ENCODE data around the gene C22orf23.

DNA sequence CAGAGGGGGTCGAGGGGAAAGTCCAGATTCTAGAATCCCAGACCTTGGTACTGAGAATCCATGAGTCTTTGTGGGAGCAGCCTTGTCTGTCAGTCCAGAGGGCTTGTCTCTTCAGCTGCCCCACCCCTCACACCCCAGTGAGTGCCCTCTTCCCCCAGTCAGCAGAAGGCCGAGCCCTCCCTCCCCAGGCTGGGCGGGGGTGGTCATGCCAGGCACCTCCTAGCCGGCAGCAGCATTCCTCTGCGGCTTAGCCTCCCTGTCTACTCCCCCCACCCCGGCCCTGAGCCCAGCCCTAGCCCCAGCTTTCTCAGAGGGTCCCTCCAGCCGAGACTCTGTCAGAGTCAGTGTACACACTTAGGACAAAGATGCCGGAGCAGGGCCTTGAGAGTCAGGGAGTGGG, 26.4 kb upstream of the C22orf23 start:
- TF ChIP-seq, protein P1, sequence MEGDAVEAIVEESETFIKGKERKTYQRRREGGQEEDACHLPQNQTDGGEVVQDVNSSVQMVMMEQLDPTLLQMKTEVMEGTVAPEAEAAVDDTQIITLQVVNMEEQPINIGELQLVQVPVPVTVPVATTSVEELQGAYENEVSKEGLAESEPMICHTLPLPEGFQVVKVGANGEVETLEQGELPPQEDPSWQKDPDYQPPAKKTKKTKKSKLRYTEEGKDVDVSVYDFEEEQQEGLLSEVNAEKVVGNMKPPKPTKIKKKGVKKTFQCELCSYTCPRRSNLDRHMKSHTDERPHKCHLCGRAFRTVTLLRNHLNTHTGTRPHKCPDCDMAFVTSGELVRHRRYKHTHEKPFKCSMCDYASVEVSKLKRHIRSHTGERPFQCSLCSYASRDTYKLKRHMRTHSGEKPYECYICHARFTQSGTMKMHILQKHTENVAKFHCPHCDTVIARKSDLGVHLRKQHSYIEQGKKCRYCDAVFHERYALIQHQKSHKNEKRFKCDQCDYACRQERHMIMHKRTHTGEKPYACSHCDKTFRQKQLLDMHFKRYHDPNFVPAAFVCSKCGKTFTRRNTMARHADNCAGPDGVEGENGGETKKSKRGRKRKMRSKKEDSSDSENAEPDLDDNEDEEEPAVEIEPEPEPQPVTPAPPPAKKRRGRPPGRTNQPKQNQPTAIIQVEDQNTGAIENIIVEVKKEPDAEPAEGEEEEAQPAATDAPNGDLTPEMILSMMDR (IDR thresholded peaks at IDR 0.05) = no peak
- TF ChIP-seq POLR2A (IDR thresholded peaks at IDR 0.05) (no peak), EP300 (IDR thresholded peaks at IDR 0.05) (no peak)

Measured in suprapubic skin (tissue), 3 donors.